Spleen (tissue), 11 donors: Measurements from ENCODE around the gene SCN10A. TPM values are rescaled to one million over a fixed set of nuclear protein-coding genes. Genes with fewer than 3 reads are reported as not detected.

Source experiments
- DNase-seq: peaks from one replicate; pipeline ENCODE4 v3.0.0-alpha.2; 2020
- H3K27ac ChIP-seq, 8 donors: fragments of 200-600 bp; sonication (generic) in 7 of 8; 1 replicate in 4 of 8; 2 replicates in 4 of 8; pipeline versions ENCODE4 v1.5.0 to v1.8.0; 2016 to 2021; ENCODE audit warnings: inconsistent platforms in 4 of 8, mild to moderate bottlenecking in 4 of 8, moderate library complexity in 1 of 8
- H3K27me3 ChIP-seq, 7 donors: fragments of 200-600 bp; sonication (generic) in 6 of 7; replicated peaks in 1 of 7; 1 replicate in 4 of 7; 2 replicates in 3 of 7; pipeline versions ENCODE4 v1.5.0 to v1.8.0; 2016 to 2021; ENCODE audit warnings: inconsistent platforms in 3 of 7, mild to moderate bottlenecking in 1 of 7
- H3K36me3 ChIP-seq, 6 donors: fragments of 200-600 bp; sonication (generic) in 5 of 6; 1 replicate in 4 of 6; 2 replicates in 2 of 6; pipeline versions ENCODE4 v1.5.0 to v1.8.0; 2016 to 2021; ENCODE audit warnings: inconsistent platforms in 2 of 6
- H3K4me1 ChIP-seq, 6 donors: fragments of 200-600 bp; sonication (generic) in 5 of 6; 1 replicate in 3 of 6; 2 replicates in 3 of 6; pipeline versions ENCODE4 v1.5.0 to v1.8.0; 2016 to 2021; ENCODE audit warnings: inconsistent platforms in 3 of 6
- H3K4me3 ChIP-seq, 8 donors: fragments of 200-600 bp; sonication (generic) in 7 of 8; 1 replicate in 4 of 8; 2 replicates in 4 of 8; pipeline versions ENCODE4 v1.5.0 to v1.8.0; 2016 to 2021; ENCODE audit warnings: inconsistent platforms in 4 of 8, mild to moderate bottlenecking in 4 of 8, moderate library complexity in 2 of 8
- H3K9me3 ChIP-seq, 8 donors: fragments of 200-600 bp; sonication (generic) in 7 of 8; 1 replicate in 4 of 8; 2 replicates in 4 of 8; pipeline versions ENCODE4 v1.5.0 to v1.8.0; 2016 to 2021; ENCODE audit warnings: inconsistent platforms in 4 of 8
- CTCF ChIP-seq, 11 experiments: fragments of 200-600 bp in 7 of 11; fragments of 450-650 bp in 4 of 11; sonication (generic) in 4 of 11; IDR thresholded peaks in 8 of 11; conservative IDR thresholded peaks in 3 of 11; 1 replicate in 7 of 11; 2 replicates in 4 of 11; pipeline versions ENCODE4 v1.4.0 to v1.8.0; 2016 to 2021; ENCODE audit warnings: antibody characterized with exemption in 11 of 11, inconsistent platforms in 4 of 11, mild to moderate bottlenecking in 1 of 11
- POLR2A ChIP-seq, 3 donors: fragments of 450-650 bp; IDR thresholded peaks; one replicate each; pipeline ENCODE4 v1.5.1; 2017; ENCODE audit warnings: antibody characterized with exemption in 3 of 3, mild to moderate bottlenecking in 1 of 3
- POLR2AphosphoS5 ChIP-seq, 3 donors: sonication (generic); formaldehyde crosslinking; IDR thresholded peaks; one replicate each; pipeline ENCODE4 v1.5.1; 2017; ENCODE audit warnings: antibody characterized with exemption in 3 of 3
- WGBS, 5 donors: extraction: QIAGEN DNeasy Blood & Tissue Kit in 3 of 5; methylation state at CpG; one replicate each; pipeline versions ENCODE4 v1.1.5 to v1.1.7; 2013 to 2018; 5-methylcytosine and 5-hydroxymethylcytosine counted together
- intact Hi-C: fragments of 100-400 bp; cut with DNase I; formaldehyde crosslinking; loops from one replicate; pipeline ENCODE4 v1.15.0; 2023; ENCODE audit warnings: low total_unique reads
- polyA plus RNA-seq, 3 donors: library from polyadenylated mRNA; stranded (reverse); fragments of 200-250 nt; gene quantifications; one replicate each; pipeline ENCODE4 v1.2.1, GENCODE V29; 2013
- total RNA-seq, 7 donors: library from RNA; depleted of rRNA in 3 of 7; stranded (reverse); fragments of >200 nt in 3 of 7; fragmentation: NEBNext Ultra II Directional in 4 of 7; extraction: Animal tissue kit (Norgen Biotek cat#: 25700) in 4 of 7; gene quantifications; one replicate each; pipeline versions ENCODE4 v1.1.0 to v1.2.1, GENCODE V29; 2016 to 2021
- donor health status: healthy with polysubstance abuse.
- donor health status: DM: no; HTN: no; CAD: no; lungs with moderate emphysema.
- donor health status: DM: no; HTN: no; CAD: no.
- donor health status: Bipolar disorder and iron deficiency.
- donor health status: healthy.
- donor health status: DM: no; HTN: no; CAD: no.
- donor health status: DM: yes; HTN: yes; CAD: no.

The SCN10A gene
- total and polyA plus RNA-seq, 10 donors = under 0.01 to 0.26 (median 0.02) TPM; not detected in 7

- intact Hi-C loops = no loop called here
- no peaks in the 10 kb centered on the region for H3K9me3 ChIP-seq
- H3K27me3 ChIP-seq = peaks cover 0 to 9% (median 0%) of the 10 kb centered on the region in 7 donors
- DNase-seq = no peak
- no peak overlapping the region for H3K4me3 ChIP-seq
- TF ChIP-seq CTCF (IDR thresholded peaks at IDR 0.05 in 8 of 11, conservative IDR thresholded peaks at IDR 0.05 in 3 of 11) (no peak), POLR2AphosphoS5 (IDR thresholded peaks at IDR 0.05) (no peak), POLR2A (IDR thresholded peaks at IDR 0.05) (no peak)
- H3K36me3 ChIP-seq = no peaks in the 10 kb centered on the region
- no peaks in the 10 kb centered on the region for H3K4me1 ChIP-seq
- no peak overlapping the region for H3K27ac ChIP-seq
- 55 to 93% (median 84%) methylated on average over 5 of the region's 5 CpGs for WGBS, 5 donors
These were observed 98.4 kb downstream of the SCN10A start for GRCh38 chr3:38717355-38718240.

- no peak for TF ChIP-seq POLR2AphosphoS5 (IDR thresholded peaks at IDR 0.05)
- TF ChIP-seq CTCF (IDR thresholded peaks at IDR 0.05 in 8 of 11, conservative IDR thresholded peaks at IDR 0.05 in 3 of 11) = no peak
- TF ChIP-seq POLR2A (IDR thresholded peaks at IDR 0.05) = no peak
- no peak overlapping the region for H3K4me3 ChIP-seq
- WGBS, 5 donors = 86 to 93% (median 92%) methylated on average over 2 of the region's 2 CpGs
- H3K27me3 ChIP-seq = peaks cover 0 to 17% (median 0%) of the 10 kb centered on the region in 7 donors
- intact Hi-C loops = no loop called here
- H3K9me3 ChIP-seq = no peaks in the 10 kb centered on the region
- H3K4me1 ChIP-seq = no peaks in the 10 kb centered on the region
- no peaks in the 10 kb centered on the region for H3K36me3 ChIP-seq
- H3K27ac ChIP-seq = no peak overlapping the region
- no peak for DNase-seq
These were observed 102.9 kb downstream of the SCN10A start for GRCh38 chr3:38713121-38713520.

GRCh38 chr3:38711321-38711720, 104.7 kb downstream of the SCN10A start:
- Histone ChIP-seq H3K9me3 (no peaks in the 10 kb centered on the region), H3K4me3 (no peak overlapping the region), H3K4me1 (no peaks in the 10 kb centered on the region), H3K36me3 (no peaks in the 10 kb centered on the region), H3K27ac (no peak overlapping the region), H3K27me3 (peaks cover 0 to 17% (median 0%) of the 10 kb centered on the region in 7 donors)
- TF ChIP-seq CTCF (IDR thresholded peaks at IDR 0.05 in 8 of 11, conservative IDR thresholded peaks at IDR 0.05 in 3 of 11) = no peak
- TF ChIP-seq POLR2A (IDR thresholded peaks at IDR 0.05) = no peak
- no peak for TF ChIP-seq POLR2AphosphoS5 (IDR thresholded peaks at IDR 0.05)
- DNase-seq = no peak
- intact Hi-C loops = no loop called here

- Histone ChIP-seq H3K27ac (no peak overlapping the region), H3K36me3 (no peaks in the 10 kb centered on the region), H3K4me1 (no peaks in the 10 kb centered on the region), H3K4me3 (no peak overlapping the region), H3K9me3 (no peaks in the 10 kb centered on the region), H3K27me3 (peaks cover 0 to 16% (median 0%) of the 10 kb centered on the region in 7 donors)
- TF ChIP-seq POLR2AphosphoS5 (IDR thresholded peaks at IDR 0.05) (no peak), POLR2A (IDR thresholded peaks at IDR 0.05) (no peak), CTCF (IDR thresholded peaks at IDR 0.05 in 8 of 11, conservative IDR thresholded peaks at IDR 0.05 in 3 of 11) (no peak)
- intact Hi-C loops = no loop called here
- DNase-seq = no peak
- 7 to 20% (median 16%) methylated on average over 1 of the region's 1 CpG for WGBS, 5 donors
These were observed 108.3 kb downstream of the SCN10A start for GRCh38 chr3:38707730-38708129.
